GM19351 (cell line): Measurements from ENCODE around the gene TBC1D22A.

ENCODE experiments used
- ATAC-seq: cut with Tn5 transposase; IDR thresholded peaks from one replicate; pipeline ENCODE4 v1.9.1; 2021; ENCODE audit warnings: mild to moderate bottlenecking, moderate library complexity; ENCODE audit not compliant: unreplicated experiment

Gene TBC1D22A

DNA sequence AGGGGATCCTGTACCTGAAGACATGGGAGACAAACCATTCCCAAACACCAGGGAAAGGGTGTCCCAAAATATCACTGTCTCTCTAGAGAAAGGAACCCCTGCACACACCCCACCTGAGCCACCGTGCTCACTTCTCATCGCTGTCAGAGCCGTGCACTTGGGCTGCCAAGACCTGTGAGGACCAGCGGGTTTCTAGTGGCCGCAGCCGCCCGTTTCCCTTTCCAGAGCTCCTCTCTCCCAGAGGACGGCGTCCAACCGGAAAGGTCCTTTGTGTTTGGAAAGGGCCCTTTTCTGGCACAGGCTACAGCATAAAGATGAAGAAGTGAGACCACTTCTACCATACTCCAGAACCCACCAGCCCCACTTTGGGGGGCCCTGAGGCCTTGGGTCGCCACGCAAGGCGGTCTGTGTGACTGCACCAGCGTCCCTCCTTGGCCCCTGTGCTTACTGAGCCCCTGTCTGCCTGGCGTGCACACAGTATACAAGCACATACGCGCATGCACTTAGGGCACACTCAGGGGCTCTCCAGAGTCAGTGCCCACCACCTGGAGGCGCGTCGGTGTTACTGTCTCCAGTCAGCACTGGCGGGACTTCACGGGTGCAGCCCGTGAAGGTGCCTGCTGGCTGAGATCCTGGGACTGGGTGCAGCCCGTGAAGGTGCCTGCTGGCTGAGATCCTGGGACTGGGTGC, 381.8 kb downstream of the TBC1D22A start:
- ATAC-seq = no peak

GRCh38 chr22:47144791-47145425, 382.5 kb downstream of the TBC1D22A start:
- ATAC-seq = no peak

DNA sequence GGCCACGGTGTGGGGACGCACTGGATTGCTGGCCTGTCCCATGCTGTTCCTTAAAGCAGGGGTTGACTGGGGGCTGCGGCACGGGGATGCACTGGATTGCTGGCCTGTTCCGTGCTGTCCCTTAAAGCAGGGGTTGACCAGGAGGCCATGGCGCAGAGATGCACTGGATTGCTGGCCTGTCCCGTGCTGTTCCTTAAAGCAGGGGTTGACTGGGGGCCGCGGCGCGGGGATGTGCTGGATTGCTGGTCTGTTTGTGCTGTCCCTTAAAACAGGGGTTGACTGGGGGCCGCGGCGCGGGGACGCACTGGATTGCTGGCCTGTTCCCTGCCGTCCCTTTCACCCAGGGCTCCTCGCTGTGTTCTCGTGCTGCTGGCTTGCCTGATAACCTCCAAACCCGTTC, 383.4 kb downstream of the TBC1D22A start:
- ATAC-seq = no peak

GRCh38 chr22:47146391-47146790, 383.9 kb downstream of the TBC1D22A start:
- no peak for ATAC-seq

DNA sequence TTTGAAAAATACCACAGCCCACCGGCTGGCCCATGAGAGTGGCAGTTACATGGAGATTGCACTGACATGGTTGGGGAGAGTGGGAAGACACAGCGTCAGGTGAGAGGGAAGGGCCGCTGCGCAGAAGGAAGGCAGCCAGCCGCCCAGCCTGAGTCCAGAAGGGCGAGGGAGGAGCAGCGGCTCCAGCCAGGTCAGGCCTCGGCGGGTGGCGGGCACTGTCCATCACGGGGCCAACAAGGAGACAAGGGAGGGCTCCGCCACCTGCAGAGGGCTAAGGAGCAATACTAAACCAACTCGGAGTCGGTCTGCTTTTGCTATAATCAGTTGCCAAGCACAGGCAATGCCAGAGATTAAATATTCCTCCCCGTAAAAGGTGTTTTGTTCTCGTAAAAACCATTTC, 384.5 kb downstream of the TBC1D22A start:
- no peak for ATAC-seq

GRCh38 chr22:47147572-47147971, 385.1 kb downstream of the TBC1D22A start:
- no peak for ATAC-seq

GRCh38 chr22:47148510-47148909, 386.1 kb downstream of the TBC1D22A start:
- no peak for ATAC-seq

- ATAC-seq = no peak
Observed at GRCh38 chr22:47148956-47149728, 386.7 kb downstream of the TBC1D22A start.

- ATAC-seq = no peak
Observed at GRCh38 chr22:47149976-47150375, 387.5 kb downstream of the TBC1D22A start.

DNA sequence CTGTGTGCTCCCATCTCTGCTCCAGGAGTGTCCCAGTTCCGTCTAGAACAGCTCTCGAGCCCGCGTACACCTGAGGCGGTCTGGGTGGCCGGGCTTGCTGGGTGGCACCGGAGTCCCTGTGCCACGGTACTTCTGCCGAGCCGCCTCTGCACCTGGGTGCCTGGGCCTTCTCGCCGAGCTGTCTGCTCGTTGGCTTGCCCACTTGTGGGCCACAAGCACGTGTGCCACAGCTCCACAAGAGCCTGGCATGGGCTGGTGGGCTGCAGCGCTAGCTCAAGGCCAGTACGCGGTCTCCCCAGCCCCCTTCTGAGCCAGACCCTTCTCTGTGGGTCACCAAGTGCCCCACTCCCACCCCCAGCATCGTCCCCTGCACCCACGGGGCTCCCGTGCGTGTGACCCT, 388.0 kb downstream of the TBC1D22A start:
- ATAC-seq = no peak

DNA sequence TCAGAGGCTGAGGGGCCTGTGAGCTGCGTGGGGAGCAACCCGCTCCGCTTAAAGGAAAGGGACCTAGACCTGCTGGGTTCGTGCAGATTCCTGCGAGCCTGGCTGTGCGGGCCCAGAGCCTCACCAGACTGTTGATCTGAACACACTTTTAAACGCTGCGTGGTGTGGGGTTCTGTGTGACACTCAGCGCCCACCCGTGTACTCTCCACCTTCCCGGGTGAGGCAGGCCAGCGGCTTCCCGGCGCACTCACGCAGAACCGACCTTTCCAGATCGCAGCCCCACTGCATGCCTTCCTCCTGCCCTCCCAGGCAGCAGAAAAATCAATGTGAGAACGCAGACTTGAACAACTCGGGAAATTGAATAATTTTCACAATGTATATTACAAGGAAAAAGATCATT, 388.6 kb downstream of the TBC1D22A start:
- ATAC-seq = no peak

GRCh38 chr22:47151490-47151889, 389.0 kb downstream of the TBC1D22A start:
- ATAC-seq = no peak

DNA sequence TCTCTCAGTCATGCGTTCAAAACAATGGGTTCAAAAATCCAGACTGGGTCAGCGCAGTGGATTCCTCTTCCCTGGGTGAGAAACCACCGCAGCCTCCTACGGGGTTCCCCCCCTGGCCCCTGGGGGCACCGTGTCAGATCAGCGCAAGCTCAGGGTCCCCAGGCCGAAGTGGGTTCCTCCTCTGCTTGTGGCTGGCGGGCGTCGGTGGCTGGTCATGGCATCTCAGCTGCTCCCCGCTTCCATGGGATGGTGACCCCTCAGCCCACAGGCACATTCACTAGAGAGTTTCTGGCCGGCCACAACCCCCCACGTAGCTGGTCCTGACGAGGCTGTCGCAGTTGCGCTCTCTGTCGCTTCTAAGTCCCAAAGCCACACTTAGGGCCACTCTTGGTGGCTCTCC, 389.8 kb downstream of the TBC1D22A start:
- no peak for ATAC-seq

- no peak for ATAC-seq
Observed at GRCh38 chr22:47152938-47153337, 390.5 kb downstream of the TBC1D22A start.

GRCh38 chr22:47153854-47154525, 391.5 kb downstream of the TBC1D22A start:
- ATAC-seq = no peak

DNA sequence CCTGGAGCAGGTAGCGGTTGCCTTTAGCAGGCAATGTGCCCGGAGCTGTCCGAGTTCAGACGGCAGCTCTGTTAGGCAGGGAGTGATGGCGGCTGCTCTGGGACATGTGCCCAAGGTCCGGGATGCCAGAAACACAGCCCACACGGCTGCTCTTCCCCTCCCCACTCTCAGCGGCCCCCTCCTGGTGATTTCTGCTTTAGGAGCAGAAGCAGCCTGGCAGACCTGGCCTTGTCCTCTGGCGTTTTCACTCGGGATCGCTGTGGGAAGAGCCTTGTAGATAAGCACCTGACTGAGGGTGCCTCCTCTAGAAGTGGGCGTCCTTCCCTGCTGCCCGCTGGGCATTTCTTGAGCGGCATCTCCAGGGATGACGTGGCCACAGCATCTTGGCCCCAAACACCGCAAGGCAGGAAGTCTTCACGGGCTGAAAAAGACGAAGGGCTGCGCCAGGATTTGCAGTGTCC, 392.2 kb downstream of the TBC1D22A start:
- ATAC-seq = no peak

DNA sequence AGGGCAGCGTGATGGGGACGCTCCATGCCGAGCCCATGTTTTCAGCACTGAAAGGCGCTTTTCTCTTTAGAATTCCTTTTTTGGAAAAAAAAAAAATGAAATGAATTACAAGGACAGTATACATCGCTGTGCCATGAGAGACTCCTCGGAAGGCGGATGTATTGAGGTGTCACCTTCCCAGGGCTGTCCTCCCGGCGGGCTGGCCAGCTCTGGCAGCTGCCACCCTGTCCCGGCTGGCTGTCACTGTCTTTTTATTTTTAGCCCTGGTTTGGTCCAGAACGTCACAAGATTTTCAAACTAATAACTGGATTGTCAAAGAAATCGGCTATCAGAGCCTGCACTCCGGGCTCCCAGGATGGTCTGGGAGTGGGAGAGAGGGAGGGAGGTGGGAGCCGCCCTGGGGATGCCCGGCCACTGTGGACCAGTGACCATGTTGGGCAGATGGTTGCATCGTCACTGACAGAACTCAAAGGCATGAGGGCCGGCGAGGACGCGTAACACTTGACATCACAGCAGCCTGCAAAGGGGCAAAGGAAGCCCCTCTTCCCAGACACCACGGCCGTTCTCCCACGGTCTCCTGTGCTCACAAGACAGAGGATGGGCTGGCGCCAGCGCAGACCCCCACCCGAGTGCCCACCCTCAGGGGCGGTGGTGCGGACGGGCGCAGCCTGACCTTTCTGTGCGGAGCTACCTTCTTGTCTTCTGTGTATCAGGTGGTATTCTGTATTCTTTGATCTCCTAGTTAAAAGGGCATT, 392.9 kb downstream of the TBC1D22A start:
- no peak for ATAC-seq

- no peak for ATAC-seq
Observed at GRCh38 chr22:47155912-47156311, 393.5 kb downstream of the TBC1D22A start.

DNA sequence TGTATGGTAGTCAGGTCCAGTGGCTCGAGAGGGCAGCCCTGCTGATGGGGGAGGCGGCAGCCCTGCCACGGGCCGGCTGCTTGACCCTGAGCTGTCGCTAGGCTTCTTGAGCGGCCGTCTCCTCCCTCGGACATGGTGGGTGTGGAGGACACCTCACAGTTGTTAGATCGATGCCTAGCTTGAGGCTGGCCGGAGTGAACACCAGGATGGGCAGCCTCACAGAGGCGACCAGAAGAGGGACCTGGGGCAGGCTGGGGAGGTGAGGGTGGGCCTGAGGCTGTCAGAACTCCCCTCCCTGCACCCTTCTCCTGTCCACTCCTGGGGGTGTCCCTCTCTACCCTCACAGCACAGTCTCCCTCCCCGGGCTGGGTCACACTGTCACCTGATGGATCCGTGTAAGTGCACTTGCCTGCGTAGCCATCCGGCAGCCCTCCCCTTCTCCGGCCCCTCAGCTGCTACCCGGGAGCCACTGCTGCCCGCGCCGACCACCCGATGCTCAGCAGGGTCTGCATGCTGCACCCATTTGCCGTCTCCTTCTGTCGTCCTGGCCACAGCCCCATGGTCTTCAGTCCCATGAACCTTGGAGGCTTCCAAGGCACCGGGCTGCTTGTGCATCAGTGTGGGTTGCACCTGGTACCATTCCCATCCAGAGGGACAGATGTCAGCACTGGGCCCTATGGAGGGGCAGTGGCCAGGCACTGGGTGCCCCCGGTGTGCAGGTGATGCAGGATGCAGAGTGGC, 394.1 kb downstream of the TBC1D22A start:
- ATAC-seq = no peak

GRCh38 chr22:47157093-47157420, 394.6 kb downstream of the TBC1D22A start:
- ATAC-seq = no peak
